CD4-positive, alpha-beta T cell treated with Interleukin-17A for 4 hours (primary cell): ENCODE measurements around the gene USP38.
"Not testable (repeated sequence)": the region's sequence is repeated elsewhere in the genome, so short reads cannot be mapped to it uniquely, and the experiment has no call there.

Source experiments
- DNase-seq: peaks from one replicate; pipeline ENCODE4 v3.0.0-alpha.2; 2020; ENCODE audit warnings: mixed read lengths

USP38 gene

GRCh38 chr4:143207555-143207954, 22.8 kb downstream of the USP38 start:
- DNase-seq = no peak

- no peak for DNase-seq
Measured at GRCh38 chr4:143212566-143212965, 27.8 kb downstream of the USP38 start.

GRCh38 chr4:143215873-143216272, 31.2 kb downstream of the USP38 start:
- no peak for DNase-seq

- no peak for DNase-seq
Measured at GRCh38 chr4:143224255-143224654, 39.5 kb downstream of the USP38 start.

GRCh38 chr4:143225167-143225566, 40.5 kb downstream of the USP38 start:
- DNase-seq = no peak

- no peak for DNase-seq
Measured at GRCh38 chr4:143230683-143231082, 46.0 kb downstream of the USP38 start.

- no peak for DNase-seq
Measured at GRCh38 chr4:143232277-143232676, 47.6 kb downstream of the USP38 start.

GRCh38 chr4:143234153-143234552, 49.4 kb downstream of the USP38 start:
- no peak for DNase-seq

- DNase-seq = not testable (repeated sequence)
Measured at GRCh38 chr4:143237195-143237594, 52.5 kb downstream of the USP38 start.

- no peak for DNase-seq
Measured at GRCh38 chr4:143240939-143241679, 56.4 kb downstream of the USP38 start.

GRCh38 chr4:143241892-143242291, 57.2 kb downstream of the USP38 start:
- no peak for DNase-seq

- DNase-seq = no peak
Measured at GRCh38 chr4:143243041-143243440, 58.3 kb downstream of the USP38 start.

GRCh38 chr4:143246977-143247376, 62.3 kb downstream of the USP38 start:
- DNase-seq = no peak

GRCh38 chr4:143247866-143248265, 63.1 kb downstream of the USP38 start:
- DNase-seq = no peak

GRCh38 chr4:143248827-143249226, 64.1 kb downstream of the USP38 start:
- DNase-seq = no peak

- no peak for DNase-seq
Measured at GRCh38 chr4:143250617-143251016, 65.9 kb downstream of the USP38 start.

- no peak for DNase-seq
Measured at GRCh38 chr4:143251348-143251747, 66.6 kb downstream of the USP38 start.

GRCh38 chr4:143251779-143252178, 67.1 kb downstream of the USP38 start:
- no peak for DNase-seq

GRCh38 chr4:143252478-143252877, 67.8 kb downstream of the USP38 start:
- no peak for DNase-seq

GRCh38 chr4:143253166-143253565, 68.4 kb downstream of the USP38 start:
- DNase-seq = no peak

- DNase-seq = no peak
Measured at GRCh38 chr4:143254491-143255226, 69.9 kb downstream of the USP38 start.

GRCh38 chr4:143256456-143256855, 71.7 kb downstream of the USP38 start:
- no peak for DNase-seq

- no peak for DNase-seq
Measured at GRCh38 chr4:143257356-143257755, 72.6 kb downstream of the USP38 start.

- no peak for DNase-seq
Measured at GRCh38 chr4:143260750-143261149, 76.0 kb downstream of the USP38 start.
